Stimulated activated effector memory CD8-positive, alpha-beta T cell treated with anti-CD3 and anti-CD28 coated beads, Interleukin-12 subunit alpha, Interleukin-12 subunit beta, amount 100 ng/mL, for 72 hours (primary cell): ENCODE results near the gene PUM1.
"Not testable (repeated sequence)": the region's sequence is repeated elsewhere in the genome, so short reads cannot be mapped to it uniquely, and the experiment has no call there.

Source experiments
- ATAC-seq: fragments of 150-1000 bp; cut with Tn5 transposase; 2 replicates; pipeline ENCODE4 v1.10.0; 2021
- DNase-seq, 2 donors: peaks; one replicate each; pipeline ENCODE4 v3.0.0; 2021 to 2022; ENCODE audit warnings: low spot score in 2 of 2
- H3K27ac Mint-ChIP-seq: one replicate; pipeline ENCODE4 v1.8.0; 2022; ENCODE audit warnings: mild to moderate bottlenecking, mixed read lengths
- H3K36me3 Mint-ChIP-seq: one replicate; pipeline ENCODE4 v1.8.0; 2022; ENCODE audit warnings: mild to moderate bottlenecking, mixed read lengths
- H3K4me1 Mint-ChIP-seq: one replicate; pipeline ENCODE4 v1.8.0; 2022; ENCODE audit warnings: mixed read lengths
- H3K4me3 Mint-ChIP-seq: one replicate; pipeline ENCODE4 v1.8.0; 2022; ENCODE audit warnings: mild to moderate bottlenecking, mixed read lengths
- H3K9me3 Mint-ChIP-seq: one replicate; pipeline ENCODE4 v1.8.0; 2022; ENCODE audit warnings: mixed read lengths

Gene PUM1

DNA sequence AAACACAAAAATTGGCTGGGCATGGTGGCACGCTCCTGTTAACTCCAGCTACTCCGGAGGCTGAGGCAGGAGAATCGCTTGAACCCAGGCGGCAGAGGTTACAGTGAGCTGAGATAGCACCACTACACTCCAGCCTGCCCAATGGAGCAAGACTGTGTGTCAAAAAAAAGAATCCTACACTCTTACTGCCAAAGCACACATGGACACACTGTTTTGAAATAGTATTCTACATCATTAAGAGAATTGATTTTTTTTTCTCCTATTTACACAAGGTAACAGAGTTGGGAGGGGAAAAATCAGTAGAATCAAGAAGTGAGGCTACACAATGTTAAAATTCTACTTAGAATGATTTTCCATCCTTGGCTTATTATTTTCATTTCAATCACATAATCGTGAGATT is 114.8 kb downstream of the PUM1 start:
- Mint-ChIP-seq H3K4me3 (no peak overlapping the region), H3K4me1 (peaks cover 7% of the 10 kb centered on the region), H3K9me3 (no peaks in the 10 kb centered on the region), H3K36me3 (peaks cover 99% of the 10 kb centered on the region), H3K27ac (no peak overlapping the region)
- DNase-seq: no peak
- no peak for ATAC-seq

- Mint-ChIP-seq H3K4me3 (no peak overlapping the region), H3K27ac (no peak overlapping the region), H3K9me3 (no peaks in the 10 kb centered on the region), H3K4me1 (peaks cover 7% of the 10 kb centered on the region), H3K36me3 (peaks cover 99% of the 10 kb centered on the region)
- ATAC-seq (no peak), DNase-seq (no peak)
Observed at GRCh38 chr1:30950053-30950452, 115.5 kb downstream of the PUM1 start.

DNA sequence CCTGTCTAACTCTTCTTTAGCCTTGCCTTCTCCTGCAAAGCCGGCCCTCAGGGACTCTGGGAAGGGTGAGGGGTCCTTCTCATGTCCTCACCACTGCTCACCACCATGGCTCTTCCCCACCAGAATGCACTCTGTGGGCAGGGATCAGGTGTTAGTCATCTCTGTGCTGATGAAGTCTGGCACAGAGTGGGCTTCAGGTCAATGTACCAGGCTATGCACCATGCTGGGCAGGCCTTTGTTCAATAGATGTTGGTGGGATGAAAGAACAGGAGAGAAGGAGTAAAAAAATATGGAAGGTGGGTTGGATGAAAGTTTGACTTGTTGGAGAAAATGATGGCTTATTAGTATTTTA is 116.1 kb downstream of the PUM1 start:
- not testable (repeated sequence) for ATAC-seq, H3K4me3 Mint-ChIP-seq, H3K4me1 Mint-ChIP-seq, H3K9me3 Mint-ChIP-seq, H3K27ac Mint-ChIP-seq, DNase-seq
- H3K36me3 Mint-ChIP-seq: peaks cover 99% of the 10 kb centered on the region

DNA sequence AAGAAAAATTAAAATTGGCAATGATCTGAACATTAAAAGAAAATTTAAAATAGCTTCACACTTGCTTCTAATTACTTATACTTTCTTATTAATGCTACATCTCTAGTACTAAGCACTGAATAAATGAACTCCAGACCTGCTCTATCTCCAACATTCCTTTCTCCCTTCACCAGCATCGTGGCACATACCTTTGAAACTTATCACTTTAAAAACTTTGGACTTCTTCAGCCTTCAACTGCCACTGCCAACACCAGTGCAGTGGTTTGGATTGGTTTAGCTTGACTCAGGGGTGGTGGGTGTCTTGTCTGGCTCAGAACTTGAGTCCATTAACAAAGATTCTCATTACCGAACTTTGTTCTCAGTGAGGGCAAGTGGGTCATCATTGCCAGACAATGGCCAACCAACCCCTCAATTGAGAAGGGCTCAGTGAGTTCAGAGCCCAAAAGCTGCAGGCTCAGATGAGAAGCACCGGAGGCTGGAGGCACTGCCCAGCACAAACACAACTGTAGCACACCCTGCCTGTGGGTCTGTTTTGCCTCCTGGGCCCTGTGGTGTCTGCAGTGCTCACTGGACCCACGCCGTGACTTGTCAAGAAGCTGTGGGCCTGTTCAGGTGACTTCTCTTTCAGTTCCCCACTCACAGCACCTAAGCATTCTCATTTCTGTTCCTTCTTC is 116.6 kb downstream of the PUM1 start:
- H3K27ac Mint-ChIP-seq: peak overlapping the region; percentile 70

GRCh38 chr1:30948278-30948677 is 117.2 kb downstream of the PUM1 start:
- peaks cover 99% of the 10 kb centered on the region for H3K36me3 Mint-ChIP-seq
- ATAC-seq: no peak
- no peak for DNase-seq
- H3K9me3 Mint-ChIP-seq: no peaks in the 10 kb centered on the region
- H3K4me1 Mint-ChIP-seq: peaks cover 7% of the 10 kb centered on the region
- H3K27ac Mint-ChIP-seq: peak overlapping the region; percentile 70
- no peak overlapping the region for H3K4me3 Mint-ChIP-seq

More for the DNA sequence above, 116.6 kb downstream of the PUM1 start:
- not testable (repeated sequence) for H3K4me1 Mint-ChIP-seq, DNase-seq, H3K9me3 Mint-ChIP-seq, H3K4me3 Mint-ChIP-seq, ATAC-seq
- H3K36me3 Mint-ChIP-seq: peaks cover 99% of the 10 kb centered on the region

DNA sequence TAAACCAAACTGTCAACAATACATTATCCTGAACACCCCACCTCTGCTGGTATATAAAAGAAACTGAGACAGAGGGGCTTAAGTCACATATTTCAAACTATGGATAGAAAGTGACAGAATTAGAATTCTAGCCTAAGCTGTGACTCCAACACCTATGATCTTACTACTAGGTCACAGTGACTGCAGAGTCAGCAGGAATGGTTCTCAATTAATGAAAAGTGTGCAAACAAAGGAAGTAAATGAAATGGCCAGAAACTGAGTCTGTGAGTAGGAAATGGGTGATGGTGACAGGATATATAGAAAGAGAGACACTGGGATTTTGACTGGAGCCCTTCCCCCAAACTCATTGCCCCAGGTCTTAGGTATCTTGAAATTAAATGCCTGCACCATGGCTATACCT is 118.3 kb downstream of the PUM1 start:
- Mint-ChIP-seq H3K27ac (peak overlapping the region; percentile 70), H3K4me1 (peaks cover 7% of the 10 kb centered on the region), H3K9me3 (no peaks in the 10 kb centered on the region), H3K4me3 (no peak overlapping the region), H3K36me3 (peaks cover 99% of the 10 kb centered on the region)
- DNase-seq: no peak
- ATAC-seq: no peak

GRCh38 chr1:30942326-30942963 is 123.1 kb downstream of the PUM1 start:
- H3K4me3 Mint-ChIP-seq: no peak overlapping the region
- no peaks in the 10 kb centered on the region for H3K9me3 Mint-ChIP-seq
- no peak for DNase-seq
- H3K4me1 Mint-ChIP-seq: no peaks in the 10 kb centered on the region
- H3K36me3 Mint-ChIP-seq: peaks cover 100% of the 10 kb centered on the region
- H3K27ac Mint-ChIP-seq: no peak overlapping the region
- ATAC-seq: no peak

- no peak for DNase-seq
- Mint-ChIP-seq H3K27ac (no peak overlapping the region), H3K4me1 (no peaks in the 10 kb centered on the region), H3K4me3 (no peak overlapping the region), H3K36me3 (peaks cover 98% of the 10 kb centered on the region), H3K9me3 (no peaks in the 10 kb centered on the region)
- no peak for ATAC-seq
Observed at GRCh38 chr1:30940541-30940940, 125.0 kb downstream of the PUM1 start.

DNA sequence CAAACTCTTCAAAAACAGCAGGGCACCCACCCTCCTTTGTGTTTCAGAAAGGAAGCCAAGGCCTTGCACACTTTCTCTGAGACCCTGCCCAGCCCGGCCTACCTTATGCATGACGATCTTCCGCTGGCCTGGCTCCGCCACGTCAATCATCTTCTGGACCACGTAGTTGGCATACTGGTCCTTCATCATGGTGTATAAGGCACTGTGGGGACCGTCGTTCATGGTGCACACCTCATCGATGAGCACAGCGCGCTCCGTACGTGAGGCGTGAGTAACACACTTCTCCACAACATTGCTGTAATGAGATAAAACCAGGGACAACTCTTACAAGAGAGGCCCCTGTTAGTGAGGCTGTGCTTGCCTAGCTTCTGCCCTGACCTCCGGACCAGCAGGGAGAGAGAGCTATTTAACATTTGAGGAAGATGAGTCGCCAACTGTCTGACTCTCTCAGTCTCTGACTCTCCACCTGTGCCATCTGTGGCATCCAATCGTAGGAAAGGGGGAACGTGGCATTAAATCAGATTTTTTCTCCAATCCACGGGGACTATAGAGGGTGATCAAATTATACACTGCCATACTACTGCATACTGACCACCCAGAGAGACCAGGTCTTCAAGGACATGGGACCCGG is 128.9 kb downstream of the PUM1 start:
- Mint-ChIP-seq H3K4me1 (no peaks in the 10 kb centered on the region), H3K36me3 (peaks cover 97% of the 10 kb centered on the region), H3K27ac (no peak overlapping the region), H3K4me3 (no peak overlapping the region), H3K9me3 (no peaks in the 10 kb centered on the region)
- ATAC-seq (no peak), DNase-seq (no peak)

GRCh38 chr1:30935758-30936157 is 129.8 kb downstream of the PUM1 start:
- peaks cover 95% of the 10 kb centered on the region for H3K36me3 Mint-ChIP-seq
- not testable (repeated sequence) for H3K27ac Mint-ChIP-seq, DNase-seq, ATAC-seq, H3K4me1 Mint-ChIP-seq, H3K4me3 Mint-ChIP-seq, H3K9me3 Mint-ChIP-seq

GRCh38 chr1:30934613-30935012 is 130.9 kb downstream of the PUM1 start:
- ATAC-seq (no peak), DNase-seq (no peak)
- H3K4me3 Mint-ChIP-seq: no peak overlapping the region
- peaks cover 8% of the 10 kb centered on the region for H3K4me1 Mint-ChIP-seq
- H3K36me3 Mint-ChIP-seq: peaks cover 91% of the 10 kb centered on the region
- no peaks in the 10 kb centered on the region for H3K9me3 Mint-ChIP-seq
- H3K27ac Mint-ChIP-seq: peak overlapping the region; percentile 38

- no peak for ATAC-seq
- DNase-seq: no peak
- H3K9me3 Mint-ChIP-seq: no peaks in the 10 kb centered on the region
- H3K4me1 Mint-ChIP-seq: peaks cover 15% of the 10 kb centered on the region
- H3K36me3 Mint-ChIP-seq: peaks cover 88% of the 10 kb centered on the region
- H3K27ac Mint-ChIP-seq: peak overlapping the region; percentile 38
- no peak overlapping the region for H3K4me3 Mint-ChIP-seq
Observed at GRCh38 chr1:30933874-30934252, 131.7 kb downstream of the PUM1 start.

- DNase-seq (no peak), ATAC-seq (peak; percentile 4)
- Mint-ChIP-seq H3K4me3 (no peak overlapping the region), H3K27ac (peak overlapping the region; percentile 93), H3K9me3 (no peaks in the 10 kb centered on the region), H3K4me1 (peaks cover 19% of the 10 kb centered on the region), H3K36me3 (peaks cover 57% of the 10 kb centered on the region)
Observed at GRCh38 chr1:30930631-30931173, 134.8 kb downstream of the PUM1 start.

GRCh38 chr1:30929944-30930525 is 135.5 kb downstream of the PUM1 start:
- ATAC-seq (no peak), DNase-seq (no peak)
- peak overlapping the region; percentile 73 for H3K27ac Mint-ChIP-seq
- no peak overlapping the region for H3K4me3 Mint-ChIP-seq
- H3K4me1 Mint-ChIP-seq: peaks cover 19% of the 10 kb centered on the region
- peaks cover 53% of the 10 kb centered on the region for H3K36me3 Mint-ChIP-seq
- no peaks in the 10 kb centered on the region for H3K9me3 Mint-ChIP-seq

DNA sequence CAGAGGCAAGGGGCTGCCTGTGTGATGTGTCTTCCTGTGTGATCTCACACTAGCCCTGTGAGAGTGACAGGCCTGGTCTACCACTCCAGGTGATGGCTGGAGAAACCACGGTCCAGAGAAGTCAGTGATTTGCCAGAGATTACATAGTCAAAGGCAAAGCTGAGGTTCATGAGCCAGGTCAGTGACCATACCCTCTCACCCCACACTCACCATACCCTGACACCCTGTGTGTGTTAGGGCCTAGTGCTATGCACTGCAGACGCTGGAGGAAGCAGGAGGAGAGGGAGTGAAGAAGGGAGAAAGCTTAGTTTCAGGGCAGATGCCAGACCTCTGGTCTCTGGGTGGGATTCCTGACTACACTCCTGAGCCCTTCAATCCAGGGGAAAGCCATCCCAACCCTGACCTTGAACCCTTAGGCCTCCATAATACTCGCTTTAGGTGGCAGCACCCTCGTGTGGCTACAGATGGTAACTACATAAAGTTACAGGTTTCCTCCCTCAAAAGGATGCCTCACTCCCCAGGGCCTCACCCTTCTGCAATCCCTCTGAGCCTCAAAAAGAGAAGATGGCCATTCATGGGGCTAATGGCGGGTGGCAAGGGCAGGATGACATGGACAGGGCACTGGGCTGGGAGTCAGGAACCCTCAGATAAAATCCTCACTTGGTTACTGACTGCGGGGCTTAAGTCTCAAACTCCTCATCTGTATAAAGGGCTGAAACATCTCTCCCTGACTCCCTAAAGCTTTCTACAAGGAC is 136.2 kb downstream of the PUM1 start:
- peaks cover 46% of the 10 kb centered on the region for H3K36me3 Mint-ChIP-seq
- no peak overlapping the region for H3K4me3 Mint-ChIP-seq
- ATAC-seq: peak; percentile 76
- DNase-seq: peak; percentile 39 to 76
- peaks cover 19% of the 10 kb centered on the region for H3K4me1 Mint-ChIP-seq
- no peaks in the 10 kb centered on the region for H3K9me3 Mint-ChIP-seq
- H3K27ac Mint-ChIP-seq: peak overlapping the region; percentile 73
